Tibial nerve (tissue), 4 donors: ENCODE results near the gene IL22RA1. TPM values are rescaled to one million over a fixed set of nuclear protein-coding genes. Genes with fewer than 3 reads are reported as not detected.

ENCODE experiments used
- DNase-seq, 2 donors: peaks; one replicate each; pipeline ENCODE4 v3.0.0-alpha.2; 2019; ENCODE audit warnings: low spot score in 2 of 2
- H3K27ac ChIP-seq, 4 donors: fragments of 200-600 bp; sonication (generic) in 3 of 4; one replicate each; pipeline ENCODE4 v1.5.1; 2017 to 2019; ENCODE audit warnings: mild to moderate bottlenecking in 1 of 4
- H3K27me3 ChIP-seq, 2 donors: fragments of 200-600 bp; sonication (generic) in 1 of 2; one replicate each; pipeline versions ENCODE4 v1.5.1 to v1.6.0; 2017 to 2019
- H3K36me3 ChIP-seq, 3 donors: fragments of 200-600 bp; sonication (generic); one replicate each; pipeline ENCODE4 v1.5.1; 2018 to 2019
- H3K4me1 ChIP-seq, 4 donors: fragments of 200-600 bp; sonication (generic) in 3 of 4; one replicate each; pipeline ENCODE4 v1.5.1; 2017 to 2019
- H3K4me3 ChIP-seq, 4 donors: fragments of 200-600 bp; sonication (generic) in 3 of 4; one replicate each; pipeline ENCODE4 v1.5.1; 2017 to 2019; ENCODE audit warnings: mild to moderate bottlenecking in 1 of 4, moderate library complexity in 1 of 4
- H3K9me3 ChIP-seq, 4 donors: fragments of 200-600 bp; sonication (generic) in 3 of 4; one replicate each; pipeline ENCODE4 v1.5.1; 2017 to 2019
- EP300 ChIP-seq, 2 donors: sonication (generic); formaldehyde crosslinking; IDR thresholded peaks; one replicate each; pipeline ENCODE4 v1.6.1; 2017; ENCODE audit warnings: antibody characterized with exemption in 2 of 2, mild to moderate bottlenecking in 1 of 2
- POLR2A ChIP-seq, 2 donors: fragments of 450-650 bp; IDR thresholded peaks; one replicate each; pipeline ENCODE4 v1.6.1; 2017; ENCODE audit warnings: antibody characterized with exemption in 2 of 2, mild to moderate bottlenecking in 2 of 2, moderate library complexity in 2 of 2
- WGBS, 2 donors: methylation state at CpG; one replicate each; pipeline ENCODE4 v1.1.5; 2018; 5-methylcytosine and 5-hydroxymethylcytosine counted together
- total RNA-seq, 4 donors: library from RNA; depleted of rRNA; stranded (reverse); fragments of >200 nt; gene quantifications; one replicate each; pipeline ENCODE4 v1.1.0, GENCODE V29; 2016
- TF ChIP-seq, protein P1 (sequence below), 5 experiments: fragments of 200-600 bp in 3 of 5; fragments of 450-650 bp in 2 of 5; sonication (generic) in 3 of 5; IDR thresholded peaks; one replicate each; pipeline ENCODE4 v1.5.1; 2016 to 2019; ENCODE audit warnings: antibody characterized with exemption in 5 of 5, mild to moderate bottlenecking in 3 of 5, moderate library complexity in 2 of 5

Gene IL22RA1
- total RNA-seq, 4 donors from 2014 or later = not detected

DNA sequence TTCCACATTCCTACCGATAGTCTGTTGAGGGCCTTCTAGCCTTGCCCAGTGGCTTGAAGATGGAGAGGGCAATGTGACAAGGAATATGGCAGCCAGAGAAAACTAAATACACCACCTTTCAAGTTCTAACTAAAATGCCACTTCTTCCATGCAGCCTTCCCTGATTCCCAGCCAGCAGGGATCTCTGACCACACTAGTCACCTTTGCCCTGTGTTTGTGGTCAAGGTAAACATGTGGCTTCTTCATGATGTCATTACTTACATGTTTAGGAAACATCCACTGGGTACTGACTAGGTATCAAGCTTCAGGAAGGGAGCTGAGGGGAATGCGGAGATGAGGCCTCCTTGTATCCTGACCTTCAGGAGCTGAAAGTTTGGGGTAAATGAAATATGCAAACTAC is 22.6 kb upstream of the IL22RA1 start:
- TF ChIP-seq POLR2A (IDR thresholded peaks at IDR 0.05) (no peak), EP300 (IDR thresholded peaks at IDR 0.05) (no peak)
- TF ChIP-seq, protein P1, sequence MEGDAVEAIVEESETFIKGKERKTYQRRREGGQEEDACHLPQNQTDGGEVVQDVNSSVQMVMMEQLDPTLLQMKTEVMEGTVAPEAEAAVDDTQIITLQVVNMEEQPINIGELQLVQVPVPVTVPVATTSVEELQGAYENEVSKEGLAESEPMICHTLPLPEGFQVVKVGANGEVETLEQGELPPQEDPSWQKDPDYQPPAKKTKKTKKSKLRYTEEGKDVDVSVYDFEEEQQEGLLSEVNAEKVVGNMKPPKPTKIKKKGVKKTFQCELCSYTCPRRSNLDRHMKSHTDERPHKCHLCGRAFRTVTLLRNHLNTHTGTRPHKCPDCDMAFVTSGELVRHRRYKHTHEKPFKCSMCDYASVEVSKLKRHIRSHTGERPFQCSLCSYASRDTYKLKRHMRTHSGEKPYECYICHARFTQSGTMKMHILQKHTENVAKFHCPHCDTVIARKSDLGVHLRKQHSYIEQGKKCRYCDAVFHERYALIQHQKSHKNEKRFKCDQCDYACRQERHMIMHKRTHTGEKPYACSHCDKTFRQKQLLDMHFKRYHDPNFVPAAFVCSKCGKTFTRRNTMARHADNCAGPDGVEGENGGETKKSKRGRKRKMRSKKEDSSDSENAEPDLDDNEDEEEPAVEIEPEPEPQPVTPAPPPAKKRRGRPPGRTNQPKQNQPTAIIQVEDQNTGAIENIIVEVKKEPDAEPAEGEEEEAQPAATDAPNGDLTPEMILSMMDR (IDR thresholded peaks at IDR 0.05) = no peak
- no peak for DNase-seq
- 96 to 99% methylated on average over 2 of the region's 2 CpGs for WGBS, 2 donors

DNA sequence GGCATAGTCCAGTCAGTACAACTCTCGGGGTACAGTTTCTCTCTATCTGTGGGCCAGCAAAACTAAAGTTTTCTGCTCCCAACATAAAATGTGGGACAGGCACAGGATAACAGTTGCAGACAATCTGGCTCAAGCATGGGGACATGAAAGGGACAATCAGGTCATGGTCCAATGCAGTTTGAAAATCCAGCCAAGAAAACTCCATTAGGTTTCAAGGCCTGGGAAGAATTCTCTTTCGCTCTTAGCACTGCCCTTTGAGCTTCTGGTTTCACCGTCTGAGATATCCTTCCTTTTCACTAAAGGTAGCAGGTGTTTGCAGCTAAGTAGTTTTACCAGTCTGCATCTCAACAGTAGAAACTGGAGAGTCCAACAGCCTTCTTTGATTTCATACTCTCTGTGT is 21.1 kb upstream of the IL22RA1 start:
- Histone ChIP-seq H3K4me1 (no peaks in the 10 kb centered on the region), H3K27ac (no peak overlapping the region), H3K36me3 (no peaks in the 10 kb centered on the region), H3K9me3 (no peaks in the 10 kb centered on the region), H3K4me3 (no peak overlapping the region), H3K27me3 (no peaks in the 10 kb centered on the region)
- DNase-seq = no peak
- TF ChIP-seq POLR2A (IDR thresholded peaks at IDR 0.05) = no peak
- no peak for TF ChIP-seq EP300 (IDR thresholded peaks at IDR 0.05)
- TF ChIP-seq, protein P1 (IDR thresholded peaks at IDR 0.05) = no peak
- WGBS, 2 donors = 92 to 96% methylated on average over 3 of the region's 3 CpGs

More for the DNA sequence above, 22.6 kb upstream of the IL22RA1 start:
- no peak overlapping the region for H3K27ac ChIP-seq
- no peaks in the 10 kb centered on the region for H3K36me3 ChIP-seq
- no peaks in the 10 kb centered on the region for H3K9me3 ChIP-seq
- no peak overlapping the region for H3K4me3 ChIP-seq
- H3K4me1 ChIP-seq = no peaks in the 10 kb centered on the region
- H3K27me3 ChIP-seq = peaks cover 0 to 11% of the 10 kb centered on the region in 2 donors

DNA sequence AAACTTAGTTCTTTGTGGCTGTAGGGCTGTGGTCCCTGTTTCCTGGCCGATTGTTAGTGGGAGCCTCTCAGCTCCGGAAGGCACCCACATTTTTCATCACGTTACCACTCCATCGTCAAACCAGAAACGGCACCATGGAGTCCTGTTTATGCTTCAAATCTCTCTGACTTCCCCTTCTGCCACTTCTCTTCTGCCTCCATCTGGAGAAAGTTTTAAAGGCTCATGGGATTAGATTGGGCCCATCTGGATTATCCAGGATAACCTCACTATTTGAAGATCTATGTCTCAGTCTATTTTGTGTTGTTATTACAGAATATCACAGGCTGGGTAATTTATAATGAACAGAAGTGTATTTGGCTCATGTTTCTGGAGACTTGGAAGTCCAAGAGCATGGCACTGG is 19.3 kb upstream of the IL22RA1 start:
- Histone ChIP-seq H3K27ac (no peak overlapping the region), H3K27me3 (no peaks in the 10 kb centered on the region), H3K9me3 (no peaks in the 10 kb centered on the region), H3K4me3 (no peak overlapping the region), H3K4me1 (no peaks in the 10 kb centered on the region), H3K36me3 (no peaks in the 10 kb centered on the region)
- WGBS, 2 donors = 76 to 80% methylated on average over 5 of the region's 5 CpGs
- TF ChIP-seq, protein P1 (IDR thresholded peaks at IDR 0.05) = no peak
- TF ChIP-seq POLR2A (IDR thresholded peaks at IDR 0.05) = no peak
- TF ChIP-seq EP300 (IDR thresholded peaks at IDR 0.05) = no peak
- DNase-seq = no peak

DNA sequence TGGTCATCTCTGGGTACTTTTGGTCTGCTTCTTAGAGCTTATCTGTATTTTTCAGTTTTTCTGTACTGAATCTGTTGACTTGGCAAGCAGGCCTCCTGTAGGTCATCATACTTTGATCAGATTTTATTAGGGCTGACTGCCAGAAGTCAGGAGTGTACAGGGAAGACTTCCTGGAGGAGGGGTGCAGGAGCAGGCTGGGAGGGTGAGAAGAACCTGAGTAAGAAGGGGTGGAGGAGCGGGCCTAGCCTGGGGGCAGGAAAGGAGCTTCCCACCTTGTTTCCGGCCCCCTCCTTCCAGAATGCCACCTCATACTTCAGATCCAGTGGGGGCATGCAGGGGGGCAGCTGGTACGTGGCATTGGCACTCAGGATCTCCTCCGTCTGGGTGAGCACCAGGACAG is 18.3 kb upstream of the IL22RA1 start:
- Histone ChIP-seq H3K27ac (no peak overlapping the region), H3K4me1 (no peaks in the 10 kb centered on the region), H3K4me3 (no peak overlapping the region), H3K9me3 (no peaks in the 10 kb centered on the region), H3K27me3 (peaks cover 0 to 3% of the 10 kb centered on the region in 2 donors), H3K36me3 (no peaks in the 10 kb centered on the region)
- no peak for TF ChIP-seq EP300 (IDR thresholded peaks at IDR 0.05)
- TF ChIP-seq, protein P1 (IDR thresholded peaks at IDR 0.05) = no peak
- no peak for TF ChIP-seq POLR2A (IDR thresholded peaks at IDR 0.05)
- 84 to 94% methylated on average over 4 of the region's 4 CpGs for WGBS, 2 donors
- no peak for DNase-seq

DNA sequence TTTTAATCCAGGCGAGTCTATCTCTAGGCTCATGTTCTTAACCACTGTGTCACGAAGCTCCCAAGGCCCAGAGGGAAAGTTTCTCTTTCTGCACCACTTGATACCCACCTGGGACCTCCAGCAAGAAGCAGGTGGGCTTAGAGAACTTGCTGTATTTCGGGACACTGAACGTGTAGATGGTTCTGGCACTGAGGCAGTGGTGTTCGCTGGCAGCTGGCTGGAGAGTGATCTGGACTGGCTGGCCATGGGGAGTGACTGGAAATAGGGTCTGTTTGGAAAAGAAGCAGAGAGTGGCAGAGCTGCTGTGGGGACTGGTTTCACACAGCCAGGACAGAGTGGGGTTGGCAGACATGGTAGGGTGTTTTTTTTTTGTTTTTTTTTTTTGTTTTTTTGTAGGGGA is 16.4 kb upstream of the IL22RA1 start:
- H3K9me3 ChIP-seq = no peaks in the 10 kb centered on the region
- no peak overlapping the region for H3K4me3 ChIP-seq
- TF ChIP-seq EP300 (IDR thresholded peaks at IDR 0.05) = no peak
- no peaks in the 10 kb centered on the region for H3K4me1 ChIP-seq
- H3K27ac ChIP-seq = no peak overlapping the region
- peaks cover 0 to 3% of the 10 kb centered on the region in 2 donors for H3K27me3 ChIP-seq
- no peak for DNase-seq
- H3K36me3 ChIP-seq = no peaks in the 10 kb centered on the region
- 82 to 89% methylated on average over 5 of the region's 5 CpGs for WGBS, 2 donors

DNA sequence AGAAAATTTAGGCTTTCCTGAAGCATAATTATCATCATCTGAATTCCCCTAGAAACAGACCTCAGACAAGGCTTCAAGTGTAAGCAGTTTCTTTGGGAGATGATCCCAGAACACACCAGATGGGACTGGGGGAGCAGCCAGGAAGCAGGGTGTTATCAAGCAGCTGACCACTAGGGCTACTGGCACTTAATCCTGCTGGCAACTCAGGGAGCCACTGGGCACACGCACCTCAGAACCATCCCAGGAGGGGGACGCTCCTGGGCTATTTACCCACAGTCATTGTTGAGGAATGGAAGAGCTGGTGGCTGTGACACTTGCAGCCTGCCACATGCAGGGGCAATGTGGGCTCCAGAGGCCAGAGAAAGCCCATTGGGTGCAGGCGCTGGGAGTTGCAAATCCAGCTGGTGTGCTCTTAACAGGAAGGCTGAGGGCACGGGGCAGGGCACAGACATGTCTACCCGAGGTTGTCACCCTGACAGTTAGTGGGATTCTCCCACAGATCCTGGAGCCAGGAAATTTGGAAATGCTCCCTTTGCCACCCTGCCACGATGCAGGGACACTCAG is 15.1 kb upstream of the IL22RA1 start:
- Histone ChIP-seq H3K4me3 (no peak overlapping the region), H3K4me1 (no peaks in the 10 kb centered on the region), H3K36me3 (no peaks in the 10 kb centered on the region), H3K27me3 (peaks cover 0 to 5% of the 10 kb centered on the region in 2 donors), H3K9me3 (no peaks in the 10 kb centered on the region), H3K27ac (no peak overlapping the region)
- DNase-seq = no peak
- no peak for TF ChIP-seq POLR2A (IDR thresholded peaks at IDR 0.05)
- TF ChIP-seq, protein P1 (IDR thresholded peaks at IDR 0.05) = no peak
- TF ChIP-seq EP300 (IDR thresholded peaks at IDR 0.05) = no peak
- 71 to 87% methylated on average over 6 of the region's 6 CpGs for WGBS, 2 donors
